SK-N-DZ (cell line): ENCODE measurements around the gene ANKRD49.

Source experiments
- DNase-seq: peaks from one replicate; pipeline ENCODE4 v3.0.0-alpha.2; 2015; ENCODE audit warnings: low spot score
- small RNA-seq, 2 experiments: library from RNA; depleted of rRNA; stranded (forward); fragments of <200 nt; gene quantifications; one replicate each; pipeline ENCODE3, GENCODE V24; 2014

The ANKRD49 gene

DNA sequence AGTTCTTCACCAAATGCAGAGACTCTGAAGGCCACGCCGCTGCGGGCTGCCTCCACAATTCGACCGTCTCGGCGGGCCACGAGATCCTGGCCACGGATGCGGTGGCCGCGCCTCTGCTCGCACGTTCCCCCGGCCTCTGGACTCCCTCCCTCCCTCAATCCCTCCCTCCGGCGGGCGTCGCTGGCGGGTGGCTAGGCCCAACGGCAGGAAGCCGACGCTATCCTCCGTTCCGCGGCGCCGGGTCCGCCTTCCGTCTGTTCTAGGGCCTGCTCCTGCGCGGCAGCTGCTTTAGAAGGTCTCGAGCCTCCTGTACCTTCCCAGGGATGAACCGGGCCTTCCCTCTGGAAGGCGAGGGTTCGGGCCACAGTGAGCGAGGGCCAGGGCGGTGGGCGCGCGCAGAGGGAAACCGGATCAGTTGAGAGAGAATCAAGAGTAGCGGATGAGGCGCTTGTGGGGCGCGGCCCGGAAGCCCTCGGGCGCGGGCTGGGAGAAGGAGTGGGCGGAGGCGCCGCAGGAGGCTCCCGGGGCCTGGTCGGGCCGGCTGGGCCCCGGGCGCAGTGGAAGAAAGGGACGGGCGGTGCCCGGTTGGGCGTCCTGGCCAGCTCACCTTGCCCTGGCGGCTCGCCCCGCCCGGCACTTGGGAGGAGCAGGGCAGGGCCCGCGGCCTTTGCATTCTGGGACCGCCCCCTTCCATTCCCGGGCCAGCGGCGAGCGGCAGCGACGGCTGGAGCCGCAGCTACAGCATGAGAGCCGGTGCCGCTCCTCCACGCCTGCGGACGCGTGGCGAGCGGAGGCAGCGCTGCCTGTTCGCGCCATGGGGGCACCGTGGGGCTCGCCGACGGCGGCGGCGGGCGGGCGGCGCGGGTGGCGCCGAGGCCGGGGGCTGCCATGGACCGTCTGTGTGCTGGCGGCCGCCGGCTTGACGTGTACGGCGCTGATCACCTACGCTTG is 50.2 kb downstream of the ANKRD49 start, which contains the start of gene FUT4:
Gene FUT4, plus strand, starts transcription at position 227 of the 951 bp plus-strand sequence. Its CDS starts 213 bp downstream, at position 440.
- peak; percentile 82 for DNase-seq

DNA sequence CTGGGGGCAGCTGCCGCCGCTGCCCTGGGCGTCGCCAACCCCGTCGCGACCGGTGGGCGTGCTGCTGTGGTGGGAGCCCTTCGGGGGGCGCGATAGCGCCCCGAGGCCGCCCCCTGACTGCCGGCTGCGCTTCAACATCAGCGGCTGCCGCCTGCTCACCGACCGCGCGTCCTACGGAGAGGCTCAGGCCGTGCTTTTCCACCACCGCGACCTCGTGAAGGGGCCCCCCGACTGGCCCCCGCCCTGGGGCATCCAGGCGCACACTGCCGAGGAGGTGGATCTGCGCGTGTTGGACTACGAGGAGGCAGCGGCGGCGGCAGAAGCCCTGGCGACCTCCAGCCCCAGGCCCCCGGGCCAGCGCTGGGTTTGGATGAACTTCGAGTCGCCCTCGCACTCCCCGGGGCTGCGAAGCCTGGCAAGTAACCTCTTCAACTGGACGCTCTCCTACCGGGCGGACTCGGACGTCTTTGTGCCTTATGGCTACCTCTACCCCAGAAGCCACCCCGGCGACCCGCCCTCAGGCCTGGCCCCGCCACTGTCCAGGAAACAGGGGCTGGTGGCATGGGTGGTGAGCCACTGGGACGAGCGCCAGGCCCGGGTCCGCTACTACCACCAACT is 51.0 kb downstream of the ANKRD49 start:
- no peak for DNase-seq

DNA sequence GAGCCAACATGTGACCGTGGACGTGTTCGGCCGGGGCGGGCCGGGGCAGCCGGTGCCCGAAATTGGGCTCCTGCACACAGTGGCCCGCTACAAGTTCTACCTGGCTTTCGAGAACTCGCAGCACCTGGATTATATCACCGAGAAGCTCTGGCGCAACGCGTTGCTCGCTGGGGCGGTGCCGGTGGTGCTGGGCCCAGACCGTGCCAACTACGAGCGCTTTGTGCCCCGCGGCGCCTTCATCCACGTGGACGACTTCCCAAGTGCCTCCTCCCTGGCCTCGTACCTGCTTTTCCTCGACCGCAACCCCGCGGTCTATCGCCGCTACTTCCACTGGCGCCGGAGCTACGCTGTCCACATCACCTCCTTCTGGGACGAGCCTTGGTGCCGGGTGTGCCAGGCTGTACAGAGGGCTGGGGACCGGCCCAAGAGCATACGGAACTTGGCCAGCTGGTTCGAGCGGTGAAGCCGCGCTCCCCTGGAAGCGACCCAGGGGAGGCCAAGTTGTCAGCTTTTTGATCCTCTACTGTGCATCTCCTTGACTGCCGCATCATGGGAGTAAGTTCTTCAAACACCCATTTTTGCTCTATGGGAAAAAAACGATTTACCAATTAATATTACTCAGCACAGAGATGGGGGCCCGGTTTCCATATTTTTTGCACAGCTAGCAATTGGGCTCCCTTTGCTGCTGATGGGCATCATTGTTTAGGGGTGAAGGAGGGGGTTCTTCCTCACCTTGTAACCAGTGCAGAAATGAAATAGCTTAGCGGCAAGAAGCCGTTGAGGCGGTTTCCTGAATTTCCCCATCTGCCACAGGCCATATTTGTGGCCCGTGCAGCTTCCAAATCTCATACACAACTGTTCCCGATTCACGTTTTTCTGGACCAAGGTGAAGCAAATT is 51.7 kb downstream of the ANKRD49 start:
- no peak for DNase-seq

DNA sequence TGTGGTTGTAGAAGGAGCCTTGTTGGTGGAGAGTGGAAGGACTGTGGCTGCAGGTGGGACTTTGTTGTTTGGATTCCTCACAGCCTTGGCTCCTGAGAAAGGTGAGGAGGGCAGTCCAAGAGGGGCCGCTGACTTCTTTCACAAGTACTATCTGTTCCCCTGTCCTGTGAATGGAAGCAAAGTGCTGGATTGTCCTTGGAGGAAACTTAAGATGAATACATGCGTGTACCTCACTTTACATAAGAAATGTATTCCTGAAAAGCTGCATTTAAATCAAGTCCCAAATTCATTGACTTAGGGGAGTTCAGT is 52.3 kb downstream of the ANKRD49 start:
- no peak for DNase-seq

DNA sequence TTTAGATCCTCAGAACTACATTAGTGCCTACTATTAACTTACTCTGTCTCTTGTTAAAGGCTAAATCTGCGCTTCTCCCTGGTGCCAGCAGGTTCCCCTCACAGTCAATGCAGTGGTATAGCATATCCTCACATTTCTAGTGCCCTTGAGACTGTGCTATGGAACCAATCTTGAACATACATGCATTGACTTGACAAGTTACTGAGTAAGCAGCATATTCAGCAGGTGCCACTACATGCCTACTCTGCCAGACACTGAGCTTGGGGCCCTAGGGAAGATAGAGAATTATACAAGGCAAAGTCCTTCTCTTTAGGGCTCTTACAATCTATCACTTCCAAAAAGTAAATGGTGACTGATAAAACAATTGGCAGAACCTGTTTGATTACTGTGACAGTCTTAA is 53.1 kb downstream of the ANKRD49 start:
- no peak for DNase-seq

DNA sequence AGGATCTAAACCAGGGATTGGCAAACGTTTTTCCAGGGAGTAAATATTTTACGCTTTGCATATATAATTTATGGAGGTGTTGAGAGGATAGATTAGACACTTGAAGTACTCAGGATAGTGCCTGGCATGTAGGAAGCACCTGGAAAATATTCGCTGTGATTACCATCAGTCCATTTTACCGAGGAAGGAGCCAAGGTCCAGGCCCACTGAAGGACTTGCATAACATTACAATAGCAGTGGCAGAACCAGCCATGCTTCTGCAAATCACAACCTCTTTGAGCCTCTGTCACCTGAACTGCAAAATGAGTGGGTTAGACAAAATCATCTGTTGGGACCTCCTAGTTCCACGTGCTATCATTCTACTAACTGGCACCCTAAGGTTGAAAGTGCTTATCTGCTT is 55.4 kb downstream of the ANKRD49 start:
- DNase-seq: no peak

Small RNA genes lying within 50 kb of the gene (small RNA-seq; reads per million reads assigned to genes)
- 0 to 0.98 reads per million in 2 experiments for gene MIR548L
